Epithelial cell of proximal tubule (primary cell): ENCODE results near the gene CERS3. TPM values are rescaled to one million over a fixed set of nuclear protein-coding genes. Genes with fewer than 3 reads are reported as not detected.

Source experiments
- DNase-seq: peaks from one replicate; pipeline ENCODE4 v3.0.0-alpha.2; 2011; ENCODE audit warnings: low read depth
- H3K4me3 ChIP-seq: 2 replicates; pipeline ENCODE4 v1.5.1; 2011; ENCODE audit warnings: low read depth, mild to moderate bottlenecking, low read length
- CTCF ChIP-seq: conservative IDR thresholded peaks from 2 replicates; pipeline ENCODE4 v1.5.1; 2012; ENCODE audit warnings: low read depth, mild to moderate bottlenecking, low read length
- total RNA-seq: library from RNA; depleted of rRNA; stranded (reverse); fragments of >200 nt; gene quantifications from 2 replicates; pipeline ENCODE4 v1.2.3, GENCODE V29; 2015

CERS3 gene
- total RNA-seq, 1 donor from 2014 or later: not detected

- no peak for DNase-seq
- H3K4me3 ChIP-seq: no peak overlapping the region
- TF ChIP-seq CTCF: no peak
These were observed 8.4 kb downstream of the CERS3 start for GRCh38 chr15:100520132-100520921.

- no peak overlapping the region for H3K4me3 ChIP-seq
- no peak for DNase-seq
- TF ChIP-seq CTCF: no peak
These were observed 10.9 kb downstream of the CERS3 start for GRCh38 chr15:100517846-100518245.

- no peak for DNase-seq
- no peak overlapping the region for H3K4me3 ChIP-seq
- TF ChIP-seq CTCF: no peak
These were observed 11.9 kb downstream of the CERS3 start for GRCh38 chr15:100516643-100517512.

GRCh38 chr15:100515758-100516157, 13.0 kb downstream of the CERS3 start:
- no peak overlapping the region for H3K4me3 ChIP-seq
- DNase-seq: no peak
- no peak for TF ChIP-seq CTCF

- TF ChIP-seq CTCF: no peak
- no peak for DNase-seq
- no peak overlapping the region for H3K4me3 ChIP-seq
These were observed 20.0 kb downstream of the CERS3 start for GRCh38 chr15:100508641-100509300.

- DNase-seq: no peak
- H3K4me3 ChIP-seq: no peak overlapping the region
- TF ChIP-seq CTCF: no peak
These were observed 26.1 kb downstream of the CERS3 start for GRCh38 chr15:100502651-100503050.
